ENCODE data around the gene KCMF1. TPM values are rescaled to one million over a fixed set of nuclear protein-coding genes. Genes with fewer than 3 reads are reported as not detected.

The KCMF1 gene
- total and polyA plus RNA-seq, 10 of the 15 experiments (the other 5 are each of a cell fraction or from before 2014, with no cell fraction given), result 8.4 to 124 (median 43.0) TPM

DNA sequence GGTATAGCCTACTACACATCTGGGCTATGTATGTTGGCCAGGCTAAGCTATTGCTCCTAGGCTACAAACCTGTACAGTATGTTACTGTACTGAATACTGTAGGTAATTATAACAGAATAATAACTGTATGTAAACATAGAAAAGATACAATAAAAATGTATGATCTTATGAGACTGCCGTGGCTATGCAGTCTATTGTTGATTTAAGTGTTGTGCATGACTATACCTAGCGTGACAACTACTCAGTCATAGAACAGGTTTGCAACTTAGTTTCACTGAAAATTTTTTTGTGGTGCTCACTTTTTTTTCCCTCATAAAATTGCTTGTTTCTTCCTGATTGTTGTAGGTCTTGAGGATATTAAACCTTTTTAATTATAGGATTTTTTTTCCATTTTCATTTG lies 25.9 kb downstream of the KCMF1 start:
- no peaks in the 10 kb centered on the region; the same call in 1 of the 3 replicates for H3K9me3 ChIP-seq (replicated peaks; ENCODE audit: control insufficient read depth, insufficient read depth, low read length)
- 95% methylated on average over 2 of the region's 2 CpGs for WGBS (ENCODE audit: insufficient coverage, insufficient replicate concordance, low lambda C conversion rate, missing lambda C conversion rate)
- ATAC-seq, result no peak
- RAD21 ChIA-PET (ENCODE audit: unreplicated experiment), result no interaction called here
- intact Hi-C loops (cut with micrococcal nuclease; ENCODE audit: unreplicated experiment) (no loop called here), in situ Hi-C loops (cut with MboI) (no loop called here)
- CTCF ChIA-PET, result interaction anchor here (1.1 to 1.5 kb wide), 2 partner anchors 21 to 71 kb away, joined by 4 read pairs; no protein-coding TSS in a partner anchor
- H3K79me2 ChIP-seq (ENCODE audit: control insufficient read depth, insufficient read depth, low read length), result peaks cover 76% of the 10 kb centered on the region
- DNase-seq (ENCODE audit: low read depth, low spot score), result no peak
- peaks cover 0 to 9% of the 10 kb centered on the region in 2 experiments; a peak in 1 of 4 replicates for H3K36me3 ChIP-seq (ENCODE audit: control insufficient read depth in 2 of 2, insufficient read depth in 2 of 2, low read length in 1 of 2)
- no peak overlapping the region for H2AFZ ChIP-seq (ENCODE audit: control insufficient read depth, low read depth, low read length)
- no peak overlapping the region for H3K4me3 ChIP-seq
- no peak overlapping the region for H3K27ac ChIP-seq (ENCODE audit: control insufficient read depth, insufficient read depth)
- no peaks in the 10 kb centered on the region for H4K20me1 ChIP-seq (ENCODE audit: control insufficient read depth, insufficient read depth)
- TF ChIP-seq RFX5 (IDR thresholded peaks at IDR 0.05; ENCODE audit: low read depth, low read length), result no peak
- no peak for TF ChIP-seq ZNF384 (IDR thresholded peaks at IDR 0.05; ENCODE audit: borderline replicate concordance, low read depth, low read length)
- no peak for TF ChIP-seq POU2F2 (IDR thresholded peaks at IDR 0.05; ENCODE audit: borderline replicate concordance, low read depth, low read length)
- TF ChIP-seq IRF4 (IDR thresholded peaks at IDR 0.05; ENCODE audit: low read depth, low read length), result no peak
- no peak for TF ChIP-seq STAT3 (IDR thresholded peaks at IDR 0.05; ENCODE audit: low read depth, low read length)
- no TSS peak for BruUV-seq (replicated peaks)
- SMC1A ChIA-PET (ENCODE audit: uncharacterized antibody, unreplicated experiment), result no interaction called here
- H3K9ac ChIP-seq (ENCODE audit: control insufficient read depth, insufficient read depth, low read length), result no peak overlapping the region
- POLR2A ChIA-PET, result no interaction called here
- no peak for FAIRE-seq
- no peak overlapping the region for H3K4me2 ChIP-seq (ENCODE audit: control insufficient read depth, insufficient read depth)
- H3K4me1 ChIP-seq (ENCODE audit: control insufficient read depth, insufficient read depth, low read length), result peaks cover 7% of the 10 kb centered on the region; the same call in 1 of the 2 replicates
- no peaks in the 10 kb centered on the region for H3K27me3 ChIP-seq (replicated peaks in 1 of 2; ENCODE audit: control insufficient read depth in 2 of 2, insufficient read depth in 2 of 2, low read length in 1 of 2)

GRCh38 chr2:84999553-84999955 lies 28.6 kb downstream of the KCMF1 start:
- Histone ChIP-seq H4K20me1 (ENCODE audit: control insufficient read depth, insufficient read depth) (no peaks in the 10 kb centered on the region), H3K4me2 (ENCODE audit: control insufficient read depth, insufficient read depth) (peak overlapping the region; percentile 79)

More at GRCh38 chr2:84999553-84999955, 28.6 kb downstream of the KCMF1 start:
- no peak overlapping the region for H3K4me3 ChIP-seq
- RAD21 ChIA-PET (ENCODE audit: unreplicated experiment), result no interaction called here
- intact Hi-C loops (cut with micrococcal nuclease; ENCODE audit: unreplicated experiment), result no loop called here
- BruUV-seq (replicated peaks), result no TSS peak
- SMC1A ChIA-PET (ENCODE audit: uncharacterized antibody, unreplicated experiment), result interaction anchor here (0.7 kb wide), 1 partner anchor 24 kb away, joined by 3 read pairs; no protein-coding TSS in a partner anchor
- peaks cover 87% of the 10 kb centered on the region for H3K79me2 ChIP-seq (ENCODE audit: control insufficient read depth, insufficient read depth, low read length)
- ATAC-seq, result peak; percentile 72
- H3K9me3 ChIP-seq (replicated peaks; ENCODE audit: control insufficient read depth, insufficient read depth, low read length), result peaks cover 7% of the 10 kb centered on the region; the same call in 2 of the 3 replicates
- H3K27me3 ChIP-seq (replicated peaks in 1 of 2; ENCODE audit: control insufficient read depth in 2 of 2, insufficient read depth in 2 of 2, low read length in 1 of 2), result no peaks in the 10 kb centered on the region
- H3K36me3 ChIP-seq (ENCODE audit: control insufficient read depth in 2 of 2, insufficient read depth in 2 of 2, low read length in 1 of 2), result peaks cover 0 to 13% of the 10 kb centered on the region in 2 experiments; a peak in 1 of 4 replicates
- no peak overlapping the region for H2AFZ ChIP-seq (ENCODE audit: control insufficient read depth, low read depth, low read length)
- no peak overlapping the region; the same call in 1 of the 2 replicates for H3K9ac ChIP-seq (ENCODE audit: control insufficient read depth, insufficient read depth, low read length)
- POLR2A ChIA-PET, result no interaction called here
- peak overlapping the region; percentile 55 for H3K27ac ChIP-seq (ENCODE audit: control insufficient read depth, insufficient read depth)
- no peak for FAIRE-seq
- peak; percentile 57; the same call in 1 of the 2 replicates for TF ChIP-seq NFIC (IDR thresholded peaks at IDR 0.05; ENCODE audit: low read depth, low read length)
- TF ChIP-seq BCL11A (IDR thresholded peaks at IDR 0.05; ENCODE audit: low read depth, low read length), result no peak
- TF ChIP-seq GABPA (IDR thresholded peaks at IDR 0.05; ENCODE audit: low read depth), result no peak
- peak; percentile 19; the same call in 1 of the 2 replicates for TF ChIP-seq TCF7 (IDR thresholded peaks at IDR 0.05; ENCODE audit: borderline replicate concordance)
- peak; percentile 51 for TF ChIP-seq JUNB (IDR thresholded peaks at IDR 0.05)
- peak; percentile 78; the same call in 1 of the 2 replicates for TF ChIP-seq MEF2A (IDR thresholded peaks at IDR 0.05; ENCODE audit: insufficient read depth, low read depth, low read length)
- in situ Hi-C loops (cut with MboI), result no loop called here
- CTCF ChIA-PET, result interaction anchor here (1.2 to 1.4 kb wide), 3 partner anchors 20 to 74 kb away, joined by 3 to 4 read pairs (median 3); no protein-coding TSS in a partner anchor
- peaks cover 7% of the 10 kb centered on the region; the same call in 1 of the 2 replicates for H3K4me1 ChIP-seq (ENCODE audit: control insufficient read depth, insufficient read depth, low read length)
- no peak for DNase-seq (ENCODE audit: low read depth, low spot score)
